ENCODE measurements around the gene CALN1. TPM values are rescaled to one million over a fixed set of nuclear protein-coding genes. Genes with fewer than 3 reads are reported as not detected.

CALN1 gene
- total RNA-seq, 1 experiment from 2014 or later: not detected

DNA sequence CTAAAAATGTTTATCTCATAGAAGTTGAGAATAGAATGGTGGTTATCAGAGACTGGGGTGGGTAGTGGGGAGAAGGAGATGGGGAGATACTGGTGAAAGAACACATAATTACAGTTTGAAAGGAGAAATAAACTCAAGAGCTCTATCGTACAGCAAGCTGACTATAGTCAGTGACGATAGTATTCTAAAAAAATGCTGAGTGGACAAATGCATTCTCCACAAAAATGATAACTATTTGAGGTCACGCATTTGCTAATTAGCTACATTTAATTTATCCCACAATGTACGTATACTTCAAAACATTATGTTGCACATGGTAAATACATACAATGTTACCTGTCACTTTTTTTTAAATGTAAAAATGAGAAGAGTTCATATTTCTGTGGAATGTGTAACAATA is 507.7 kb downstream of the CALN1 start:
- TF ChIP-seq, protein P1, sequence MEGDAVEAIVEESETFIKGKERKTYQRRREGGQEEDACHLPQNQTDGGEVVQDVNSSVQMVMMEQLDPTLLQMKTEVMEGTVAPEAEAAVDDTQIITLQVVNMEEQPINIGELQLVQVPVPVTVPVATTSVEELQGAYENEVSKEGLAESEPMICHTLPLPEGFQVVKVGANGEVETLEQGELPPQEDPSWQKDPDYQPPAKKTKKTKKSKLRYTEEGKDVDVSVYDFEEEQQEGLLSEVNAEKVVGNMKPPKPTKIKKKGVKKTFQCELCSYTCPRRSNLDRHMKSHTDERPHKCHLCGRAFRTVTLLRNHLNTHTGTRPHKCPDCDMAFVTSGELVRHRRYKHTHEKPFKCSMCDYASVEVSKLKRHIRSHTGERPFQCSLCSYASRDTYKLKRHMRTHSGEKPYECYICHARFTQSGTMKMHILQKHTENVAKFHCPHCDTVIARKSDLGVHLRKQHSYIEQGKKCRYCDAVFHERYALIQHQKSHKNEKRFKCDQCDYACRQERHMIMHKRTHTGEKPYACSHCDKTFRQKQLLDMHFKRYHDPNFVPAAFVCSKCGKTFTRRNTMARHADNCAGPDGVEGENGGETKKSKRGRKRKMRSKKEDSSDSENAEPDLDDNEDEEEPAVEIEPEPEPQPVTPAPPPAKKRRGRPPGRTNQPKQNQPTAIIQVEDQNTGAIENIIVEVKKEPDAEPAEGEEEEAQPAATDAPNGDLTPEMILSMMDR (IDR thresholded peaks at IDR 0.05; ENCODE audit: insufficient read depth in 1 of 2, low read depth in 1 of 2, low read length in 1 of 2, severe bottlenecking in 1 of 2, unreplicated experiment in 1 of 2): no peak
- no TSS peak for BruUV-seq (replicated peaks)
- H3K4me3 ChIP-seq (ENCODE audit: low read depth, low read length): no peak overlapping the region
- H3K27ac Mint-ChIP-seq (ENCODE audit: unreplicated experiment): no peak overlapping the region
- peaks cover 7% of the 10 kb centered on the region for H3K9me3 ChIP-seq
- H3K27me3 ChIP-seq (replicated peaks; ENCODE audit: control insufficient read depth, insufficient read depth, low read length): no peaks in the 10 kb centered on the region
- CTCF ChIA-PET: no interaction called here
- no peak overlapping the region for H3K4me3 Mint-ChIP-seq (ENCODE audit: unreplicated experiment)
- DNase-seq: no peak
- POLR2A ChIA-PET: no interaction called here
- H3K36me3 ChIP-seq (ENCODE audit: control insufficient read depth, insufficient read depth, low read length): no peaks in the 10 kb centered on the region
- no peaks in the 10 kb centered on the region for H3K36me3 Mint-ChIP-seq (ENCODE audit: insufficient read depth, unreplicated experiment)
- no peaks in the 10 kb centered on the region for H3K4me1 ChIP-seq
- peaks cover 4% of the 10 kb centered on the region for H3K27me3 Mint-ChIP-seq (ENCODE audit: insufficient read depth, unreplicated experiment)
- H3K9me3 Mint-ChIP-seq (ENCODE audit: unreplicated experiment): peaks cover 11% of the 10 kb centered on the region
- H3K4me1 Mint-ChIP-seq (ENCODE audit: low read depth, unreplicated experiment): no peaks in the 10 kb centered on the region
- intact Hi-C loops (cut with micrococcal nuclease; ENCODE audit: unreplicated experiment): no loop called here

GRCh38 chr7:71900556-71900955 is 511.6 kb downstream of the CALN1 start:
- Mint-ChIP-seq H3K27me3 (ENCODE audit: insufficient read depth, unreplicated experiment) (no peaks in the 10 kb centered on the region), H3K4me3 (ENCODE audit: unreplicated experiment) (no peak overlapping the region), H3K9me3 (ENCODE audit: unreplicated experiment) (peaks cover 24% of the 10 kb centered on the region), H3K36me3 (ENCODE audit: insufficient read depth, unreplicated experiment) (no peaks in the 10 kb centered on the region), H3K27ac (ENCODE audit: unreplicated experiment) (no peak overlapping the region), H3K4me1 (ENCODE audit: low read depth, unreplicated experiment) (no peaks in the 10 kb centered on the region)
- intact Hi-C loops (cut with micrococcal nuclease; ENCODE audit: unreplicated experiment): no loop called here
- no peaks in the 10 kb centered on the region for H3K27me3 ChIP-seq (replicated peaks; ENCODE audit: control insufficient read depth, insufficient read depth, low read length)
- BruUV-seq (replicated peaks): no TSS peak
- peaks cover 7% of the 10 kb centered on the region for H3K9me3 ChIP-seq
- CTCF ChIA-PET: no interaction called here
- H3K4me3 ChIP-seq (ENCODE audit: low read depth, low read length): no peak overlapping the region
- TF ChIP-seq, protein P1 (IDR thresholded peaks at IDR 0.05; ENCODE audit: insufficient read depth in 1 of 2, low read depth in 1 of 2, low read length in 1 of 2, severe bottlenecking in 1 of 2, unreplicated experiment in 1 of 2): no peak
- no peaks in the 10 kb centered on the region for H3K36me3 ChIP-seq (ENCODE audit: control insufficient read depth, insufficient read depth, low read length)
- no peaks in the 10 kb centered on the region for H3K4me1 ChIP-seq
- POLR2A ChIA-PET: no interaction called here
- DNase-seq: no peak

DNA sequence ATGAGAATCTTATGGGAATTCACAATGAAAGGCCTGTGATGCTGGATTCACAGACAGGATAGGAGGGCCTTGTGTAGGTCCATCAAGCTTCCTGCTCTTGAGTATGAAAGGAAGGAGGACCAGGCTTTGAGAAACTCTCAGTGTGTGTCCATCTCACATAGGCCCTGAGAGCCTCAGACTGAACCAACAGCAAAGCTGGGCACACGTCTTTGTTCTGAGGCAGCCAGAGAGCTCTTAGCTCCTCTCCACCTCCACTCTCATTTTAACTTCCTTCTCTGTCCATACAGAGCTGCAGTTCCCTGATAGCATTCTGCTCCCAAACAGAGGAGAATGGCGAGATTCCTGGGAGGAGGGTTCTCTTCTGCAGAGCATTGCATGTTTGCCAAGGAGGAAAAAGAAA is 515.6 kb downstream of the CALN1 start:
- no peaks in the 10 kb centered on the region for H3K36me3 ChIP-seq (ENCODE audit: control insufficient read depth, insufficient read depth, low read length)
- H3K4me1 Mint-ChIP-seq (ENCODE audit: low read depth, unreplicated experiment): no peaks in the 10 kb centered on the region
- no peaks in the 10 kb centered on the region for H3K27me3 Mint-ChIP-seq (ENCODE audit: insufficient read depth, unreplicated experiment)
- intact Hi-C loops (cut with micrococcal nuclease; ENCODE audit: unreplicated experiment): no loop called here
- H3K4me1 ChIP-seq: no peaks in the 10 kb centered on the region
- H3K27me3 ChIP-seq (replicated peaks; ENCODE audit: control insufficient read depth, insufficient read depth, low read length): no peaks in the 10 kb centered on the region
- no peaks in the 10 kb centered on the region for H3K36me3 Mint-ChIP-seq (ENCODE audit: insufficient read depth, unreplicated experiment)
- no peak for DNase-seq
- H3K27ac Mint-ChIP-seq (ENCODE audit: unreplicated experiment): no peak overlapping the region
- no peak overlapping the region for H3K4me3 ChIP-seq (ENCODE audit: low read depth, low read length)
- no TSS peak for BruUV-seq (replicated peaks)
- H3K9me3 ChIP-seq: no peaks in the 10 kb centered on the region; the same call in 1 of the 2 replicates
- ChIA-PET CTCF (no interaction called here), POLR2A (no interaction called here)
- no peak overlapping the region for H3K4me3 Mint-ChIP-seq (ENCODE audit: unreplicated experiment)
- peaks cover 13% of the 10 kb centered on the region for H3K9me3 Mint-ChIP-seq (ENCODE audit: unreplicated experiment)
- TF ChIP-seq, protein P1 (IDR thresholded peaks at IDR 0.05; ENCODE audit: insufficient read depth in 1 of 2, low read depth in 1 of 2, low read length in 1 of 2, severe bottlenecking in 1 of 2, unreplicated experiment in 1 of 2): no peak

All from Caco-2 (cell line).